ENCODE measurements around the gene SWAP70.

The SWAP70 gene

DNA sequence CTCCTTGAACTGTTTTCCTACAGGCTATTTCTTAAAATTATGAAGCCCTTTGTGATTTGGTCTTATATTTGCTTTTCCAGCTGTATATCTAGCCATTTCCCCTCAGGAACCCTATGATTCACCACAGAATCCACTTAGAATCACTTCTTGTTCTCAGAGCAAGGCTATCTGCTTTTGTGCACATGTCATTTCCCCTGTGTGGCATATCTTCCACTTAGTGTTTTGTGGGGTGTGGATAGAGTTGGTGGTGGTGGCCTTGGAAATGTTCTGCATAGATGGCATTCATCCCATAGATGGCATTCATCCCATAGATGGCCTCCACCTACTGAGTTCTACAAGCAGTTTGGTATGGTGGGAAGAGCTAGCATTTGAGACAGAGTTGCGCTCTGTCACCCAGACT lies 44.7 kb downstream of the SWAP70 start:
- no peak overlapping the region for H3K4me3 ChIP-seq (replicated peaks; ENCODE audit: low read depth, low read length)
- DNase-seq (ENCODE audit: extremely low read depth, low read depth) = no peak
- TF ChIP-seq, protein P1, sequence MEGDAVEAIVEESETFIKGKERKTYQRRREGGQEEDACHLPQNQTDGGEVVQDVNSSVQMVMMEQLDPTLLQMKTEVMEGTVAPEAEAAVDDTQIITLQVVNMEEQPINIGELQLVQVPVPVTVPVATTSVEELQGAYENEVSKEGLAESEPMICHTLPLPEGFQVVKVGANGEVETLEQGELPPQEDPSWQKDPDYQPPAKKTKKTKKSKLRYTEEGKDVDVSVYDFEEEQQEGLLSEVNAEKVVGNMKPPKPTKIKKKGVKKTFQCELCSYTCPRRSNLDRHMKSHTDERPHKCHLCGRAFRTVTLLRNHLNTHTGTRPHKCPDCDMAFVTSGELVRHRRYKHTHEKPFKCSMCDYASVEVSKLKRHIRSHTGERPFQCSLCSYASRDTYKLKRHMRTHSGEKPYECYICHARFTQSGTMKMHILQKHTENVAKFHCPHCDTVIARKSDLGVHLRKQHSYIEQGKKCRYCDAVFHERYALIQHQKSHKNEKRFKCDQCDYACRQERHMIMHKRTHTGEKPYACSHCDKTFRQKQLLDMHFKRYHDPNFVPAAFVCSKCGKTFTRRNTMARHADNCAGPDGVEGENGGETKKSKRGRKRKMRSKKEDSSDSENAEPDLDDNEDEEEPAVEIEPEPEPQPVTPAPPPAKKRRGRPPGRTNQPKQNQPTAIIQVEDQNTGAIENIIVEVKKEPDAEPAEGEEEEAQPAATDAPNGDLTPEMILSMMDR (IDR thresholded peaks at IDR 0.05; ENCODE audit: low read depth, low read length, missing control alignments) = no peak

DNA sequence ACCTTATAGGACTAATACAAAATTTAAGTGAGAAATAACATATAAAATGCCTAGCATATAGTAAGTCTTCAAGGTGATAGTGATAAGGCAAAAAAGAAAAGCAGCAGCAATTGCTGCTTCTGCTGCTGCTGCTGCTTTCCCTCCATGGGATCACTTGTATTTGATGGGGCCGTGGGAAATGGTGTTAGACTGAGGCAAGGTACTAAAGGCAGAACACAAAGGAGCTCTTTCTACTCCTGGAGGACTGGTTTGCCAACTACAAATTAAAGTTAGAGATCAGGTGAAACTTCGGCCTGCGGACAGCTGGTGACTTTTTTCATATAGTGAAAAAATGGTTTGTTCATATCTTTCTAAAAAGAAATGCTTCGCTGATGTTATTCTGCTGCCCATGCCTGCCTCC lies 46.3 kb downstream of the SWAP70 start:
- TF ChIP-seq, protein P1 (IDR thresholded peaks at IDR 0.05; ENCODE audit: low read depth, low read length, missing control alignments) = no peak
- no peak for DNase-seq (ENCODE audit: extremely low read depth, low read depth)
- no peak overlapping the region for H3K4me3 ChIP-seq (replicated peaks; ENCODE audit: low read depth, low read length)

DNA sequence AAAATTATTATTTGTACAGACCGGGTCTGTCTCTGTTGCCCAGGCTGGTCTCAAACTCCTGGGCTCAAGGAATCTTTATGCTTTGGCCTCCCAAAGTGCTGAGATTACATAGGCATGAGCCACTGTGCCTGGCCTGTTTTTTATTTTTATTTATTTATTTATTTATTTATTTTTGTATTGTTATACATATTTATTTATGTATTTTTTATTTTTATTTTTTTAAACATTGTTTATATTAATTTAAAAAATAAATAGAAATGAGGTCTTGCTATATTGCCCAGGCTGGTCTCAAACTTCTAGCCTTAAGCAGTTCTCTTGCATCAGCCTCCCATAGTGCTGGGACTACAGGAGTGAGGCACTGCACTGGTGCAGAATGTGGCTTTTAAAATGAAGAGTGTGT lies 47.0 kb downstream of the SWAP70 start:
- TF ChIP-seq, protein P1 (IDR thresholded peaks at IDR 0.05; ENCODE audit: low read depth, low read length, missing control alignments) = no peak
- H3K4me3 ChIP-seq (replicated peaks; ENCODE audit: low read depth, low read length) = no peak overlapping the region
- no peak for DNase-seq (ENCODE audit: extremely low read depth, low read depth)

DNA sequence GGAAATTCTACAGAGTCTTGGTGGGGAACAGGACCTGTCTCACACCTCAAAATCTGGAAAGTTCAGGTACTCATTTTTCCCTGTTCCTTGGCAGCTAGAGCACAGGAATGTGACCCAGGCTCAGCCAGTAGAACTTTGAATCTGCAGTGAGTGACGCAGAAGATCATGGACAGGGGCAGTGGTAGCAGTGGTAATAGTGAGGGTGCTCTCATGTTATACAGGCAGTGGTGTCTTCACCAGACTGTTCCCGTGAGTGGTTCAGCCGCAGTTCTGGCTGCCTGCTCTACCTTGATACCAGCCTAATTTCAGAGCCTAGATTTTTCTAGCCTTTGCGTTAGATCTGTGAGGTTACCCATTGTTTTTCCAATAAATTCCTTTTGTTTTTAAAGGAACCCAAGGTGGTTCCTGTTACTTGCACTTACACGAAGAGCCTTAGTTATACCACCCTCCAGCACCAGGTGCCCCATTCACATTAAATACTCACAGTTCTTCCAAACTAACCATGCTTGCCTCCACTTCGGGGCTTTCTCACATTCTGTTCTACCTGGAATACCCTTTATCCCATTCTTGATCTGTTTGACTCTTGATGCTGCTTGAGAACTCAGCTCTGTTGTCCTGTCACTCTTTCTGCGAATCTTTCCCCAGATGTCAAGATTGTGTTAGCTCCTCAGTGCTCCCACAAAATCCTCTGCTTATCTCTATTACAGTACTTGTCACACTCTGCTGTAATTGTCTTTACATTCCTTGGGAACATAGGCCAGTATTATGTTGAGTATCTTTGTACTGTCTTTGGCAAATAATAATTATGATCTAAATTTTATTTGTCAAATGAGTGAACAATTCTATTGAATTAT lies 47.8 kb downstream of the SWAP70 start:
- no peak for DNase-seq (ENCODE audit: extremely low read depth, low read depth)
- H3K4me3 ChIP-seq (replicated peaks; ENCODE audit: low read depth, low read length) = no peak overlapping the region
- TF ChIP-seq, protein P1 (IDR thresholded peaks at IDR 0.05; ENCODE audit: low read depth, low read length, missing control alignments) = no peak

DNA sequence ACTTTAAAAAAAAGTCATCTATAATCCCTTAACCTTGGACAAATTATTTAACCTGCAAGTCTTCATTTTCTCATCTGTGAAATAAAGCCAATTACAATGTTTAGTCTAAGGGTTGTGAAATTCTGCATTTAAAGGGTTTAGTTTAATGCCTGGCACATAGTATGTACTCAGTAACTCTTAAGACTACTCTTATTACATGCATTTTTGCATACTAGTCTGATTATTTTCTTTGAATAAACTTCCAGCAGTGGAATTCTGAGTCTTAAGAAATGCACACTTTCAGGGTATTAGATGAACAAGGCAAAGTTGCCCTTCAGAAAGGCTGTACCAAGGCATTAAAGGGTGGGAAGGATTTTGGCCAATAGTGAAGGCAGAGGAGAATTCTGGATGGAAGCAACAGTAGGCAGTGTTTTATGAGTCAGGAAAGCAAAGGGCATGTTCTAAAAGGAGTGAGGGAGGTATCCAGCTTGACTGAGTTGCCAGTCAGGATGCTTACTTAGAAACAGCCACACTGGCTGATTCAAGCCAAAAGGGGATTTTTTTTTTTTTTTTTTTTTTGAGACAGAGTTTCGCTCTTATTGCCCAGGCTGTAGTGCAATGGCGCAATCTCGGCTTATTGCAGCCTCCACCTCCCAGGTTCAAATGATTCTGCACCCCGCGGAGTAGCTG lies 50.5 kb downstream of the SWAP70 start:
- DNase-seq (ENCODE audit: extremely low read depth, low read depth) = no peak
- H3K4me3 ChIP-seq (replicated peaks; ENCODE audit: low read depth, low read length) = no peak overlapping the region
- TF ChIP-seq, protein P1 (IDR thresholded peaks at IDR 0.05; ENCODE audit: low read depth, low read length, missing control alignments) = no peak

DNA sequence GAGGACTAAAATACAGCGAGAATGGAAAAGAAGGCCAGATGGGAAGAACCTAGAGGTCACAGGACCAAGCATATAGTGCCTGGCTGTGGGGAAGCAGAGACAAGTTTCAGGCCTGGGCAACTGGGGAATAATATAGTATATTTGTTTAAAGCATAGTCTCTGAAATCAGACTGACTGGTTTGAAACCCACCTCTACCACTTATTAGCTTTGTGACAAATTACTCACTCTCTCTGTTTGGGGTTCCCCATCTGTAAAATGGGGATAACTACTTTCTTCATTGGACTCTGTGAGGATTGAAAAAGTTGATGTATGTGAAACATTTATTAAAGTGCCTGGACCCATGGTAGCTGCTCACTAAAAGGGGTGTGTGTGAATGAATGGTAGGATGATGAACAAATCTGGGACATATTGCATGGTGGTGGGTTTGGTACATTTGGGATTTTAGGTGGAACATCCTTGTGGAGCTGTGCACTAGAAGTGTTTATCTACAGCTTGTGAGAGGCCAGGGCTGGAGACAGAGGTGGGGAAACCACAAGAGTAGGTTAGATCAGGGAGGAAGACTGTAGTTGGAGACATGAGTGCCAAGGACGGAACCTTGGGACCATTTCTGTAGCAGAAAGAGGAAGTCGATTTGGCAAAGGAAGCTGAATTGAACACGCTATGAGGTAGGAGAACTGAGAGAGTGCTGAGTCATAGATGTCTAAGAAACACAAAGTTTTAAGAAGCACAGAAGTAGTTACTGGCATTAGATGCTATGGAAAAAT lies 52.6 kb downstream of the SWAP70 start:
- no peak overlapping the region for H3K4me3 ChIP-seq (replicated peaks; ENCODE audit: low read depth, low read length)
- TF ChIP-seq, protein P1 (IDR thresholded peaks at IDR 0.05; ENCODE audit: low read depth, low read length, missing control alignments) = no peak
- DNase-seq (ENCODE audit: extremely low read depth, low read depth) = no peak
